Stomach smooth muscle (tissue), 2 donors: ENCODE data around the gene PPP2R2D.
A peak's percentile ranks its signal among the peaks of the same experiment; 100 is the strongest.
"Not testable (repeated sequence)": the region's sequence is repeated elsewhere in the genome, so short reads cannot be mapped to it uniquely, and the experiment has no call there.

Experiments used
- H3K27ac ChIP-seq: one replicate; pipeline ENCODE4 v1.7.0; 2013; ENCODE audit warnings: mild to moderate bottlenecking, low read length, inconsistent platforms
- H3K27me3 ChIP-seq, 2 donors: one replicate each; pipeline ENCODE4 v1.7.0; 2013; ENCODE audit warnings: low read length in 2 of 2; ENCODE audit not compliant: insufficient read depth in 2 of 2, control insufficient read depth in 1 of 2
- H3K36me3 ChIP-seq, 2 donors: one replicate each; pipeline ENCODE4 v1.7.0; 2013; ENCODE audit warnings: low read length in 2 of 2; ENCODE audit not compliant: control insufficient read depth in 2 of 2, insufficient read depth in 2 of 2
- H3K4me1 ChIP-seq: one replicate; pipeline ENCODE4 v1.7.0; 2013; ENCODE audit warnings: low read length; ENCODE audit not compliant: control insufficient read depth, insufficient read depth
- H3K4me3 ChIP-seq, 2 donors: one replicate each; pipeline ENCODE4 v1.7.0; 2013; ENCODE audit warnings: low read length in 2 of 2
- H3K9ac ChIP-seq, 2 donors: one replicate each; pipeline ENCODE4 v1.7.0; 2013; ENCODE audit warnings: low read length in 2 of 2, mild to moderate bottlenecking in 1 of 2
- H3K9me3 ChIP-seq, 2 donors: one replicate each; pipeline ENCODE4 v1.7.0; 2013; ENCODE audit warnings: low read length in 2 of 2; ENCODE audit not compliant: control insufficient read depth in 2 of 2
- donor health status: healthy.
- donor health status: Pancreatic carcinoma.

PPP2R2D gene

GRCh38 chr10:131979336-131979735 is 78.5 kb downstream of the PPP2R2D start:
- H3K9me3 ChIP-seq, result no peaks in the 10 kb centered on the region
- no peaks in the 10 kb centered on the region for H3K36me3 ChIP-seq
- H3K9ac ChIP-seq, result peak overlapping the region; percentile 25 to 42
- H3K4me1 ChIP-seq, result peaks cover 29% of the 10 kb centered on the region
- H3K4me3 ChIP-seq, result peak overlapping the region; percentile 50 to 68
- no peak overlapping the region for H3K27ac ChIP-seq
- H3K27me3 ChIP-seq, result no peaks in the 10 kb centered on the region

GRCh38 chr10:131979821-131980270 is 79.0 kb downstream of the PPP2R2D start:
- H3K4me1 ChIP-seq, result peaks cover 29% of the 10 kb centered on the region
- H3K4me3 ChIP-seq, result peak overlapping the region; percentile 50 to 68
- H3K27me3 ChIP-seq, result no peaks in the 10 kb centered on the region
- no peaks in the 10 kb centered on the region for H3K36me3 ChIP-seq
- H3K27ac ChIP-seq, result no peak overlapping the region
- H3K9ac ChIP-seq, result peak overlapping the region; percentile 25 to 42
- no peaks in the 10 kb centered on the region for H3K9me3 ChIP-seq

DNA sequence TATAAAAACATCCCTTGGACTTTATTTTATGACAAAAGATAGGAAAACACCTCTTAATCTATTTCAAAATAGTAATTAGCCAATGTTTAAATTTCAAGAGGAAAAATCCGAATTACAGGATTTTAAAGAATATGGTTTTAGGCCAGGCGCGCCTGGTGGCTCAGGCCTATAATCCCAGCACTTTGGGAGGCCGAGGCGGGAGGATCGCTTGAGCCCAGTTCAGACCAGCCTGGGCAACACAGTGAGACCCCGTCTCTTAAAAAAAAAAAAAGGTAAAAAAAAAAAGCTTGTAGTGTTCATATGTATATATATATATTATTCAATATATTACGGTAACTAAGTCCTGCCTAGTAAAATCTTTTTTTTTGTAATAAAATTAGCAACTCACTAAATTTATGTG is 79.5 kb downstream of the PPP2R2D start:
- peak overlapping the region; percentile 7 to 88 for H3K4me3 ChIP-seq
- no peak overlapping the region for H3K9ac ChIP-seq
- no peak overlapping the region for H3K27ac ChIP-seq
- H3K27me3 ChIP-seq, result no peaks in the 10 kb centered on the region
- no peaks in the 10 kb centered on the region for H3K36me3 ChIP-seq
- peaks cover 29% of the 10 kb centered on the region for H3K4me1 ChIP-seq
- H3K9me3 ChIP-seq, result no peaks in the 10 kb centered on the region

DNA sequence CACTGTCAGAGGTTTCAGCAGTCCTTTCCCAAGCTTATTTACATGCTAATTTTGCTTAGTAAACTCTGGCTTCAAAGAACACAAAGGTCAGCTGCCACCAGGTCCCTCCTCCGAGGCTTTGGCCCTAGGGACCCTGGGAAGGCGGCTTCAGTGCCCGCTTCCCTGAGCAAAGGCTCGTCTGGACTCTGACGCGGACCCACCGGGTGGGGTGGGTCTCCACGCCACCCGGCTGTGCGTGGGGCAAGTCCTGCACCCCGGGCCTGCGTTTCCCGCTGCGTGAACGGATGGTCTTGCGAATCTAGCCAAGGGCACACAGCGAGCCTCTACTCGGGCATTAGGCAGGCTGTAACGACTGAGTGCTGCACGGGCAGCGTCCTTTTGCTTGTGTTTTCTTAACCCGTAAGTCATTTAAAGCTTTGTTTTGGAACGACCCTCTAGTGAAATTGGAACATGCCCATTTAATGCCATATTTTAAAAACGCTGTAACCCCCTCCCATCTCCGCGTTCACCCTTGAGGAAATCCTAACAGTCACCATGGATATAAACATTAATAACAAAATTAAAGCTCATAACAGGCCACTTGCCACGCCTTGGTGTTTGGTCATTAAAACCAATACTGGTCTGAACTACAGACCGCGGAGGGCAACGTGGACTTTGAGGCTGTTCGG is 80.1 kb downstream of the PPP2R2D start:
- Histone ChIP-seq H3K4me1 (peaks cover 29% of the 10 kb centered on the region), H3K36me3 (no peaks in the 10 kb centered on the region), H3K27me3 (no peaks in the 10 kb centered on the region), H3K4me3 (peak overlapping the region; percentile 65 to 88), H3K9me3 (peaks cover 0 to 3% of the 10 kb centered on the region in 2 donors), H3K27ac (no peak overlapping the region), H3K9ac (peak overlapping the region; percentile 59 to 76)

GRCh38 chr10:131981429-131982184 is 80.8 kb downstream of the PPP2R2D start, which contains the start of gene BNIP3:
TSS of gene BNIP3 (minus strand) at chr10:131981923. CDS start at chr10:131981806, 117 bp downstream.
- H3K36me3 ChIP-seq, result no peaks in the 10 kb centered on the region
- peak within 1 kb of the TSS; percentile 65 to 88 for H3K4me3 ChIP-seq
- peaks cover 0 to 4% of the 10 kb centered on the region in 2 donors for H3K9me3 ChIP-seq
- H3K4me1 ChIP-seq, result peaks cover 29% of the 10 kb centered on the region
- no peaks in the 10 kb centered on the region for H3K27me3 ChIP-seq
- peak within 1 kb of the TSS; percentile 59 to 76 for H3K9ac ChIP-seq
- H3K27ac ChIP-seq, result no peak within 1 kb of the TSS

DNA sequence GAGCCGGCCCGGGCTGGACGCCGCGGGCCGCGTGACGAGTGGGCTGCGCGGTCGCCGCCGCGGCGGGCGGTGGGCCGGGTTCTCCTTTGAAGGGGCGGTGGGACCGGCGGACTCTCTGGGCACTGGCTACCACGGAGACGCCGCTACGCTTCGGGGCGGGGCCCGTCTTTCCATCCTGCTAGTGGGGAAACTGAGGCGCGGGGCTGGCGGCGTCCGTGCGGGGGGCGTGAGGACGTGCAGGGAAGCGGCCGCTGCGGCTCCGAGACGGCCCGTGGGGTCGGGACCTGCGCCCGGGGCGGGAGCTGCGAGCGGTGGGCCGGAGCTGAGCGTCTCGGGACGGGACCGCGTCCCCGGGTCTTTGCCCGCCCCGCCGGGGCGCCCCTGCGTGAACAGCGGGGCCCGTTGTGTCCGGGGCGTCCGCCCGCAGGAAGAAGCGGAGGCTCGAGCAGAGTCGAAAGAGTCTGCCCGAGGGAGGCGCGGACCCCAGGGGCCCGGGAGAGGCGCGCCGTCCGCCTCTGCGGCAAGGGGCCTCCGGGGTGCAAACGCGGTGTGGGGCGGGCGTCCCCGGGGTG is 81.5 kb downstream of the PPP2R2D start:
- Histone ChIP-seq H3K9me3 (peaks cover 0 to 4% of the 10 kb centered on the region in 2 donors), H3K27ac (no peak overlapping the region), H3K36me3 (no peaks in the 10 kb centered on the region), H3K4me3 (peak overlapping the region; percentile 44 to 88), H3K4me1 (peaks cover 29% of the 10 kb centered on the region), H3K9ac (peak overlapping the region; percentile 29 to 32), H3K27me3 (no peaks in the 10 kb centered on the region)

DNA sequence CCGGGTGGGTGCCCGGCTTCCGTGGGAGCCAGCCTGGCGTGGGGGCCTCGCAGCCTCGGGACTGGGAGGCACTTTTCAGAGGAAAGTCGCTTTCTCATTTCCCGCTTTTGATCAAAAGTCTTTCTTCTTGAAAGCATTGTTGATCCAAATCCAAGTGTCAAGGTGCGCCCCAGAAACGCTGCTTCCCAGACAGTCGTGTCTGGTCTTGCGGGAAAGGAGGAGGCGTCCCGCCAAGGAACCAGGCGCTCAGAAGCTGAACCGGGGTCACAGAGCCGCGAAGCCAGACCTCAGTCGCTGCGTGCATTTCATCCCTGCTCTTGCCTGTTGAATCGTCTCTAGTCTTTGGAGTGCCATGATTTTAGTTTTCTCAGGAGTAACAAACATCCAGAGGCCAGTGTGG is 82.0 kb downstream of the PPP2R2D start:
- Histone ChIP-seq H3K4me1 (peaks cover 29% of the 10 kb centered on the region), H3K9ac (no peak overlapping the region)

DNA sequence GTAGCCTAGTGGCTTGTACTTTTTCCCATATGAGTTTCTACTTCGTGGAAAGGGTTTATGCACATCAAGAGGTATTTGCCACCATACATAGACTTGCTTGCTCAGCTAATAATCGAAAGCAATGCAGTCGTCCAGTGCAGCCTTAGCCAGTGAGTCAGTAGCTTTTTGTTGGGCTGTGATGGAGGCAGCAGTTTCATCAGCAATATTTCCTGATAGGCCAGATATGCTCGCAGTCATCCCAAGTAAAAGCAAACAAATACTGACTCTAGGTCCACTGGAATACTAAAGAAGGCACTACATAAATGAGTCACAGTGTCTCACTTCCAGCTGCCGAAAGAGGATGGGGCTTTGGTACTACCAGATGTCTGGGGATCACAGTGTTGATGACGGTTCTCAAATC is 83.0 kb downstream of the PPP2R2D start:
- H3K9ac ChIP-seq, result no peak overlapping the region
- H3K27ac ChIP-seq, result no peak overlapping the region

More for the DNA sequence above, 82.0 kb downstream of the PPP2R2D start:
- peak overlapping the region in 1 of 2 donors; percentile 88 for H3K4me3 ChIP-seq
- peaks cover 0 to 4% of the 10 kb centered on the region in 2 donors for H3K9me3 ChIP-seq
- no peak overlapping the region for H3K27ac ChIP-seq
- H3K36me3 ChIP-seq, result no peaks in the 10 kb centered on the region
- H3K27me3 ChIP-seq, result no peaks in the 10 kb centered on the region

GRCh38 chr10:131986851-131987250 is 86.0 kb downstream of the PPP2R2D start:
- not testable (repeated sequence) for H3K27ac ChIP-seq, H3K9me3 ChIP-seq, H3K4me3 ChIP-seq, H3K36me3 ChIP-seq, H3K4me1 ChIP-seq, H3K9ac ChIP-seq, H3K27me3 ChIP-seq

More for the DNA sequence above, 83.0 kb downstream of the PPP2R2D start:
- Histone ChIP-seq H3K36me3 (no peaks in the 10 kb centered on the region), H3K9me3 (peaks cover 0 to 4% of the 10 kb centered on the region in 2 donors), H3K27me3 (no peaks in the 10 kb centered on the region), H3K4me3 (no peak overlapping the region), H3K4me1 (peaks cover 24% of the 10 kb centered on the region)

GRCh38 chr10:131987301-131987700 is 86.5 kb downstream of the PPP2R2D start:
- not testable (repeated sequence) for H3K9ac ChIP-seq, H3K9me3 ChIP-seq, H3K4me1 ChIP-seq, H3K27ac ChIP-seq, H3K4me3 ChIP-seq, H3K27me3 ChIP-seq, H3K36me3 ChIP-seq
